Activated CD8-positive, alpha-beta T cell treated with anti-CD3 and anti-CD28 coated beads for 36 hours (primary cell): ENCODE measurements around the gene IL22RA1. TPM values are rescaled to one million over a fixed set of nuclear protein-coding genes. Genes with fewer than 3 reads are reported as not detected.

ENCODE experiments used
- ATAC-seq: fragments of 200-7000 bp; cut with Tn5 transposase; one replicate; pipeline ENCODE4 v1.10.0; 2021; ENCODE audit warnings: mild to moderate bottlenecking, moderate library complexity
- CTCF ChIA-PET: fragments of 350-600 bp; sonication (Branson Sonifier 250); formaldehyde crosslinking; loops from one replicate; lab custom pipeline; 2021; ENCODE audit warnings: antibody characterized with exemption; lab: Charles Lee
- POLR2A ChIA-PET: fragments of 350-600 bp; sonication (Branson Sonifier 250); formaldehyde crosslinking; loops from one replicate; lab custom pipeline; 2021; ENCODE audit warnings: antibody characterized with exemption; lab: Charles Lee
- DNase-seq: peaks from one replicate; pipeline ENCODE4 v3.0.0-alpha.2; 2020
- H3K27ac Mint-ChIP-seq: one replicate; pipeline ENCODE4 v1.8.0; 2021; ENCODE audit warnings: mild to moderate bottlenecking, mixed read lengths
- H3K27me3 Mint-ChIP-seq: one replicate; pipeline ENCODE4 v1.8.0; 2021; ENCODE audit warnings: mixed read lengths
- H3K36me3 Mint-ChIP-seq: one replicate; pipeline ENCODE4 v1.8.0; 2021; ENCODE audit warnings: low read depth, mixed read lengths
- H3K4me1 Mint-ChIP-seq: one replicate; pipeline ENCODE4 v1.8.0; 2021; ENCODE audit warnings: low read depth, mixed read lengths
- H3K4me3 Mint-ChIP-seq: one replicate; pipeline ENCODE4 v1.8.0; 2021; ENCODE audit warnings: mild to moderate bottlenecking, moderate library complexity, mixed read lengths
- H3K9me3 Mint-ChIP-seq: one replicate; pipeline ENCODE4 v1.8.0; 2021; ENCODE audit warnings: mixed read lengths
- CTCF ChIP-seq: fragments of 200-600 bp; IDR thresholded peaks from one replicate; pipeline ENCODE4 v1.8.0; 2022; ENCODE audit warnings: antibody characterized with exemption, mild to moderate bottlenecking
- intact Hi-C: fragments of 100-400 bp; cut with micrococcal nuclease; formaldehyde crosslinking; loops from one replicate; pipeline ENCODE4 v1.10.0; 2022
- total RNA-seq, 2 experiments: library from RNA; stranded (reverse); gene quantifications; one replicate each; pipeline ENCODE4 v1.2.3, GENCODE V29; 2021

The IL22RA1 gene
- total RNA-seq, 2 experiments from 2014 or later = not detected

GRCh38 chr1:24111262-24111995 lies 31.5 kb downstream of the IL22RA1 start:
- no peak for TF ChIP-seq CTCF
- H3K4me1 Mint-ChIP-seq = peaks cover 5% of the 10 kb centered on the region
- no peaks in the 10 kb centered on the region for H3K36me3 Mint-ChIP-seq
- ChIA-PET CTCF (interaction anchor here (1.0 to 2.7 kb wide), 4 partner anchors 14 to 476 kb away, joined by 3 to 19 read pairs (median 5); no protein-coding TSS in a partner anchor), POLR2A (interaction anchor here (0.5 to 0.7 kb wide), 2 partner anchors 106 to 143 kb away, joined by 3 read pairs; no protein-coding TSS in a partner anchor)
- ATAC-seq = no peak
- H3K4me3 Mint-ChIP-seq = no peak overlapping the region
- no peak for DNase-seq
- peaks cover 15% of the 10 kb centered on the region for H3K27me3 Mint-ChIP-seq
- H3K9me3 Mint-ChIP-seq = no peaks in the 10 kb centered on the region
- no peak overlapping the region for H3K27ac Mint-ChIP-seq
- intact Hi-C loops = no loop called here

- Mint-ChIP-seq H3K4me1 (peaks cover 5% of the 10 kb centered on the region), H3K27ac (no peak overlapping the region), H3K9me3 (no peaks in the 10 kb centered on the region), H3K4me3 (no peak overlapping the region), H3K27me3 (peaks cover 14% of the 10 kb centered on the region), H3K36me3 (no peaks in the 10 kb centered on the region)
- TF ChIP-seq CTCF = no peak
- ChIA-PET POLR2A (interaction anchor here (0.5 to 0.7 kb wide), 2 partner anchors 106 to 143 kb away, joined by 3 read pairs; no protein-coding TSS in a partner anchor), CTCF (interaction anchor here (1.3 kb wide), 1 partner anchor 39 kb away, joined by 4 read pairs; no protein-coding TSS in a partner anchor)
- intact Hi-C loops = no loop called here
- ATAC-seq (no peak), DNase-seq (no peak)
Observed at GRCh38 chr1:24110642-24111261, 32.2 kb downstream of the IL22RA1 start.

GRCh38 chr1:24109686-24110475 lies 33.1 kb downstream of the IL22RA1 start:
- Mint-ChIP-seq H3K4me3 (no peak overlapping the region), H3K4me1 (peaks cover 5% of the 10 kb centered on the region), H3K27me3 (peaks cover 14% of the 10 kb centered on the region), H3K27ac (no peak overlapping the region), H3K36me3 (no peaks in the 10 kb centered on the region), H3K9me3 (no peaks in the 10 kb centered on the region)
- ChIA-PET POLR2A (interaction anchor here (1.3 kb wide), 1 partner anchor 12 kb away, joined by 4 read pairs; no protein-coding TSS in a partner anchor), CTCF (interaction anchor here (1.3 kb wide), 1 partner anchor 38 kb away, joined by 4 read pairs; no protein-coding TSS in a partner anchor)
- ATAC-seq = no peak
- TF ChIP-seq CTCF = no peak
- intact Hi-C loops = no loop called here
- DNase-seq = peak; percentile 11

GRCh38 chr1:24109166-24109483 lies 33.8 kb downstream of the IL22RA1 start:
- Mint-ChIP-seq H3K4me1 (peaks cover 5% of the 10 kb centered on the region), H3K27me3 (peaks cover 11% of the 10 kb centered on the region), H3K4me3 (no peak overlapping the region), H3K36me3 (no peaks in the 10 kb centered on the region), H3K27ac (no peak overlapping the region), H3K9me3 (no peaks in the 10 kb centered on the region)
- ChIA-PET POLR2A (interaction anchor here (1.3 kb wide), 1 partner anchor 12 kb away, joined by 4 read pairs; no protein-coding TSS in a partner anchor), CTCF (no interaction called here)
- TF ChIP-seq CTCF = no peak
- ATAC-seq (no peak), DNase-seq (no peak)
- intact Hi-C loops = no loop called here
